ENCODE measurements around the gene GALT.

GALT gene

DNA sequence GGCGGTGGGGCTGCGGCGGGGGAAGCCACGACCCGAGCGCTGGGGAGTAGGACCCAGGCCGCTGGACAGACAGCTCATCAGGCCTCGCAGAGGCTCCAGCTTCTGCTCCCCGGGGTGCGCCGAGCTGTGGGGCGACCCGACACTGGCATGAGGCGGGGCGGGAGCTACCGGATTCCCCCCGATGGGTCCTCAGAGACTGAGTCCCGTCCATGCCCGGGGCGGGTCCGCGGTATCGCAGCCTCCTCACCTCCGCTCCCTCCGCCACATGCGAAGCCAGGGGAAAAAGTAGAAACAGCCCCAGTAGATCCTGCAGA is 18.5 kb downstream of the GALT start:
- peak overlapping the region; percentile 52 for H3K9ac ChIP-seq (ENCODE audit: low read length)
- no peaks in the 10 kb centered on the region for H3K27me3 ChIP-seq (ENCODE audit: low read length)
- H3K4me2 ChIP-seq (ENCODE audit: low read depth, low read length, poor library complexity, severe bottlenecking), result peak overlapping the region; percentile 81
- H3K79me2 ChIP-seq (ENCODE audit: insufficient read depth, low read length), result no peaks in the 10 kb centered on the region
- no peak for TF ChIP-seq EZH2phosphoT487 (conservative IDR thresholded peaks at IDR 0.05; ENCODE audit: low read length)
- TF ChIP-seq, protein P1, sequence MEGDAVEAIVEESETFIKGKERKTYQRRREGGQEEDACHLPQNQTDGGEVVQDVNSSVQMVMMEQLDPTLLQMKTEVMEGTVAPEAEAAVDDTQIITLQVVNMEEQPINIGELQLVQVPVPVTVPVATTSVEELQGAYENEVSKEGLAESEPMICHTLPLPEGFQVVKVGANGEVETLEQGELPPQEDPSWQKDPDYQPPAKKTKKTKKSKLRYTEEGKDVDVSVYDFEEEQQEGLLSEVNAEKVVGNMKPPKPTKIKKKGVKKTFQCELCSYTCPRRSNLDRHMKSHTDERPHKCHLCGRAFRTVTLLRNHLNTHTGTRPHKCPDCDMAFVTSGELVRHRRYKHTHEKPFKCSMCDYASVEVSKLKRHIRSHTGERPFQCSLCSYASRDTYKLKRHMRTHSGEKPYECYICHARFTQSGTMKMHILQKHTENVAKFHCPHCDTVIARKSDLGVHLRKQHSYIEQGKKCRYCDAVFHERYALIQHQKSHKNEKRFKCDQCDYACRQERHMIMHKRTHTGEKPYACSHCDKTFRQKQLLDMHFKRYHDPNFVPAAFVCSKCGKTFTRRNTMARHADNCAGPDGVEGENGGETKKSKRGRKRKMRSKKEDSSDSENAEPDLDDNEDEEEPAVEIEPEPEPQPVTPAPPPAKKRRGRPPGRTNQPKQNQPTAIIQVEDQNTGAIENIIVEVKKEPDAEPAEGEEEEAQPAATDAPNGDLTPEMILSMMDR (IDR thresholded peaks at IDR 0.05; ENCODE audit: insufficient read depth, low read length, poor library complexity, severe bottlenecking), result no peak
- no peaks in the 10 kb centered on the region for H3K9me2 ChIP-seq (replicated peaks; ENCODE audit: insufficient read depth, low read length)
- H3K36me3 ChIP-seq (ENCODE audit: low read length), result no peaks in the 10 kb centered on the region
- H3K27ac ChIP-seq (ENCODE audit: low read depth, low read length), result peak overlapping the region; percentile 3; the same call in 1 of the 2 replicates
- H3F3A ChIP-seq (ENCODE audit: insufficient read depth), result peaks cover 16% of the 10 kb centered on the region
- no peaks in the 10 kb centered on the region for H4K20me1 ChIP-seq (ENCODE audit: low read depth, low read length)
- H3K4me3 ChIP-seq (ENCODE audit: insufficient read depth, low read length, poor library complexity, severe bottlenecking), result peak overlapping the region; percentile 54
- H2AFZ ChIP-seq (ENCODE audit: low read depth, low read length, severe bottlenecking), result peak overlapping the region; percentile 91
- H3K9me3 ChIP-seq (ENCODE audit: insufficient read depth, low read length), result no peaks in the 10 kb centered on the region

- peak overlapping the region; percentile 86 for H3K4me3 ChIP-seq (ENCODE audit: insufficient read depth, low read length, poor library complexity, severe bottlenecking)
- peak overlapping the region; percentile 81 for H3K4me2 ChIP-seq (ENCODE audit: low read depth, low read length, poor library complexity, severe bottlenecking)
- H3K9me3 ChIP-seq (ENCODE audit: insufficient read depth, low read length), result no peaks in the 10 kb centered on the region
- H3F3A ChIP-seq (ENCODE audit: insufficient read depth), result peaks cover 16% of the 10 kb centered on the region
- peak overlapping the region; percentile 91 for H2AFZ ChIP-seq (ENCODE audit: low read depth, low read length, severe bottlenecking)
- TF ChIP-seq, protein P1 (IDR thresholded peaks at IDR 0.05; ENCODE audit: insufficient read depth, low read length, poor library complexity, severe bottlenecking), result no peak
- TF ChIP-seq EZH2phosphoT487 (conservative IDR thresholded peaks at IDR 0.05; ENCODE audit: low read length), result no peak
- H3K36me3 ChIP-seq (ENCODE audit: low read length), result no peaks in the 10 kb centered on the region
- H3K27me3 ChIP-seq (ENCODE audit: low read length), result no peaks in the 10 kb centered on the region
- H3K27ac ChIP-seq (ENCODE audit: low read depth, low read length), result peak overlapping the region; percentile 72
- peak overlapping the region; percentile 75 for H3K9ac ChIP-seq (ENCODE audit: low read length)
- no peaks in the 10 kb centered on the region for H3K9me2 ChIP-seq (replicated peaks; ENCODE audit: insufficient read depth, low read length)
- H4K20me1 ChIP-seq (ENCODE audit: low read depth, low read length), result no peaks in the 10 kb centered on the region
- no peaks in the 10 kb centered on the region for H3K79me2 ChIP-seq (ENCODE audit: insufficient read depth, low read length)
These were observed 19.1 kb downstream of the GALT start for GRCh38 chr9:34665381-34666250.

DNA sequence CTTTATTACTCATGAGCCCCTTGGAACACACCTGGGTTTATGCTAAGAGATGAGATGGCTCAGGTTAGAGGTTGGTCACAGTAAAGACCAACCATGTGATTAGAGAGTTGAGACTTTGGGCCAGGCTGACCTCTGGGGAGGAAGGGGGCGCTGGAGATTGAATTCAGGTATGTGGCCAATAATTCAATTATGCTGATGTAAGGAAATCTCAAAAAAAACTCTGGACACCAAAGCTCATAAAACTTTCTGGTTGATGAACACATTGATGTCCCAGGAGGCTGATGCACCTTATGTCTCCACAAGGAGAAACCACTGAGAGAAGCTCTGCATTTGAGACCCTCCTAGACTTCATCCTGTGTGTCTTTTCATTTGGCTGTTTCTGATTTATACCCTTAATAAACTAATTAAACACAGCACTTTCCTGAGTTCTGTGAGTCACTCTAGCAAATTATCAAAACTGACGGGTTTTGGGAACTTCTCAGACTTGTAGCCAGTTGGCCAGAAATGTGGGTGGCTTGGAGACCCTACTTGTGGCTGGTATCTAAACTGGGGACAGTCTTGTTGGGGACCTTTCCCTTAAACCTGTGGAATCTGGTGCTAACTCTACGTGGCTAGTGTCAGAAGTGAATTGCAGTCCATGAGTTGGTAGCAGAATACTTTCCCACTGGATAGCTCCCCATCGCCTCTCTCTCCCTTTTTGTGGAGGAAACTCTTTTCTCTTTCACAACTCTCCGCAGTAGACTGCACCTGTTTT is 23.5 kb downstream of the GALT start:
- Histone ChIP-seq H2AFZ (ENCODE audit: low read depth, low read length, severe bottlenecking) (no peak overlapping the region), H3K9me3 (ENCODE audit: insufficient read depth, low read length) (no peaks in the 10 kb centered on the region), H3K9me2 (replicated peaks; ENCODE audit: insufficient read depth, low read length) (no peaks in the 10 kb centered on the region), H3K27me3 (ENCODE audit: low read length) (no peaks in the 10 kb centered on the region), H3K27ac (ENCODE audit: low read depth, low read length) (no peak overlapping the region), H3K79me2 (ENCODE audit: insufficient read depth, low read length) (no peaks in the 10 kb centered on the region), H3K4me3 (ENCODE audit: insufficient read depth, low read length, poor library complexity, severe bottlenecking) (no peak overlapping the region), H3K9ac (ENCODE audit: low read length) (no peak overlapping the region), H3K36me3 (ENCODE audit: low read length) (no peaks in the 10 kb centered on the region), H4K20me1 (ENCODE audit: low read depth, low read length) (no peaks in the 10 kb centered on the region), H3F3A (ENCODE audit: insufficient read depth) (peaks cover 10% of the 10 kb centered on the region), H3K4me2 (ENCODE audit: low read depth, low read length, poor library complexity, severe bottlenecking) (no peak overlapping the region)
- no peak for TF ChIP-seq EZH2phosphoT487 (conservative IDR thresholded peaks at IDR 0.05; ENCODE audit: low read length)
